Caco-2 (cell line): Measurements from ENCODE around the gene STAT4. TPM values are rescaled to one million over a fixed set of nuclear protein-coding genes. Genes with fewer than 3 reads are reported as not detected.
A peak's percentile ranks its signal among the peaks of the same experiment; 100 is the strongest.

Source experiments
- BruUV-seq: library from RNA; stranded (reverse); fragments of 400-500 nt; replicated peaks from 2 replicates; lab custom pipeline; 2021; lab: Mats Ljungman, UMichigan
- CTCF ChIA-PET: fragments of 300-600 bp; sonication (Branson Sonifier 250); formaldehyde crosslinking; loops from one replicate; lab custom pipeline; 2022; ENCODE audit warnings: antibody characterized with exemption; lab: Charles Lee
- POLR2A ChIA-PET: fragments of 300-600 bp; sonication (Branson Sonifier 250); formaldehyde crosslinking; loops from one replicate; lab custom pipeline; 2022; ENCODE audit warnings: antibody characterized with exemption; lab: Charles Lee
- DNase-seq, 2 experiments: peaks; one replicate each; pipeline versions ENCODE4 v3.0.0 to v3.0.0-alpha.2; 2020 to 2022
- H3K27me3 ChIP-seq: replicated peaks from 2 replicates; pipeline ENCODE4 v1.6.0; 2011; ENCODE audit warnings: low read length; ENCODE audit not compliant: control insufficient read depth, insufficient read depth
- H3K36me3 ChIP-seq: 2 replicates; pipeline ENCODE4 v1.5.1; 2011; ENCODE audit warnings: low read length; ENCODE audit not compliant: control insufficient read depth, insufficient read depth
- H3K4me1 ChIP-seq: fragments of 250-450 bp; sonication (Bioruptor Pico); 2 replicates; pipeline ENCODE4 v1.5.1; 2020; ENCODE audit warnings: mild to moderate bottlenecking
- H3K4me3 ChIP-seq: 2 replicates; pipeline ENCODE4 v1.5.1; 2011; ENCODE audit warnings: low read depth, mild to moderate bottlenecking, control low read depth, low read length
- H3K9me3 ChIP-seq: fragments of 250-450 bp; sonication (Bioruptor Pico); 2 replicates; pipeline ENCODE4 v1.5.1; 2020; ENCODE audit warnings: mild to moderate bottlenecking, moderate library complexity
- H3K27ac Mint-ChIP-seq: one replicate; pipeline ENCODE4 v1.8.0; 2022; ENCODE audit warnings: mixed read lengths; ENCODE audit not compliant: unreplicated experiment
- H3K27me3 Mint-ChIP-seq: one replicate; pipeline ENCODE4 v1.8.0; 2022; ENCODE audit warnings: mixed read lengths; ENCODE audit not compliant: insufficient read depth, unreplicated experiment
- H3K36me3 Mint-ChIP-seq: one replicate; pipeline ENCODE4 v1.8.0; 2022; ENCODE audit warnings: mild to moderate bottlenecking, mixed read lengths; ENCODE audit not compliant: insufficient read depth, unreplicated experiment
- H3K4me1 Mint-ChIP-seq: one replicate; pipeline ENCODE4 v1.8.0; 2022; ENCODE audit warnings: low read depth, mixed read lengths; ENCODE audit not compliant: unreplicated experiment
- H3K4me3 Mint-ChIP-seq: one replicate; pipeline ENCODE4 v1.8.0; 2022; ENCODE audit warnings: mild to moderate bottlenecking, moderate library complexity, mixed read lengths; ENCODE audit not compliant: unreplicated experiment
- H3K9me3 Mint-ChIP-seq: one replicate; pipeline ENCODE4 v1.8.0; 2022; ENCODE audit warnings: mixed read lengths; ENCODE audit not compliant: unreplicated experiment
- intact Hi-C: fragments of 100-400 bp; cut with micrococcal nuclease; formaldehyde crosslinking; loops from one replicate; pipeline ENCODE4 v1.10.0; 2022; ENCODE audit not compliant: unreplicated experiment
- total RNA-seq: library from RNA; stranded (reverse); gene quantifications from 2 replicates; pipeline ENCODE4 v1.2.3, GENCODE V29; 2022
- TF ChIP-seq, protein P1 (sequence below), 2 experiments: fragments of 200-600 bp in 1 of 2; IDR thresholded peaks; 1 replicate in 1 of 2; 2 replicates in 1 of 2; pipeline versions ENCODE4 v1.5.1 to v1.8.0; 2011 to 2022; ENCODE audit warnings: antibody characterized with exemption in 1 of 2, control low read depth in 1 of 2, inconsistent platforms in 1 of 2, low read depth in 1 of 2, low read length in 1 of 2, mild to moderate bottlenecking in 1 of 2, moderate library complexity in 1 of 2; ENCODE audit not compliant: insufficient read depth in 1 of 2, severe bottlenecking in 1 of 2, unreplicated experiment in 1 of 2

The STAT4 gene
- total RNA-seq, 1 experiment from 2014 or later, result 0.48 TPM

- ChIA-PET CTCF (no interaction called here), POLR2A (no interaction called here)
- Histone ChIP-seq H3K36me3 (peaks cover 11% of the 10 kb centered on the region), H3K9me3 (no peaks in the 10 kb centered on the region), H3K27me3 (no peaks in the 10 kb centered on the region), H3K4me3 (no peak overlapping the region), H3K4me1 (no peaks in the 10 kb centered on the region)
- Mint-ChIP-seq H3K9me3 (no peaks in the 10 kb centered on the region), H3K4me3 (no peak overlapping the region), H3K27ac (peak overlapping the region; percentile 50), H3K36me3 (peaks cover 87% of the 10 kb centered on the region), H3K27me3 (no peaks in the 10 kb centered on the region), H3K4me1 (peaks cover 4% of the 10 kb centered on the region)
- TF ChIP-seq, protein P1, sequence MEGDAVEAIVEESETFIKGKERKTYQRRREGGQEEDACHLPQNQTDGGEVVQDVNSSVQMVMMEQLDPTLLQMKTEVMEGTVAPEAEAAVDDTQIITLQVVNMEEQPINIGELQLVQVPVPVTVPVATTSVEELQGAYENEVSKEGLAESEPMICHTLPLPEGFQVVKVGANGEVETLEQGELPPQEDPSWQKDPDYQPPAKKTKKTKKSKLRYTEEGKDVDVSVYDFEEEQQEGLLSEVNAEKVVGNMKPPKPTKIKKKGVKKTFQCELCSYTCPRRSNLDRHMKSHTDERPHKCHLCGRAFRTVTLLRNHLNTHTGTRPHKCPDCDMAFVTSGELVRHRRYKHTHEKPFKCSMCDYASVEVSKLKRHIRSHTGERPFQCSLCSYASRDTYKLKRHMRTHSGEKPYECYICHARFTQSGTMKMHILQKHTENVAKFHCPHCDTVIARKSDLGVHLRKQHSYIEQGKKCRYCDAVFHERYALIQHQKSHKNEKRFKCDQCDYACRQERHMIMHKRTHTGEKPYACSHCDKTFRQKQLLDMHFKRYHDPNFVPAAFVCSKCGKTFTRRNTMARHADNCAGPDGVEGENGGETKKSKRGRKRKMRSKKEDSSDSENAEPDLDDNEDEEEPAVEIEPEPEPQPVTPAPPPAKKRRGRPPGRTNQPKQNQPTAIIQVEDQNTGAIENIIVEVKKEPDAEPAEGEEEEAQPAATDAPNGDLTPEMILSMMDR (IDR thresholded peaks at IDR 0.05; ENCODE audit: insufficient read depth in 1 of 2, low read depth in 1 of 2, low read length in 1 of 2, severe bottlenecking in 1 of 2, unreplicated experiment in 1 of 2), result no peak
- DNase-seq, result no peak
- intact Hi-C loops, result no loop called here
- BruUV-seq, result no TSS peak
These were observed 164.4 kb downstream of the STAT4 start for GRCh38 chr2:190986221-190986953.

DNA sequence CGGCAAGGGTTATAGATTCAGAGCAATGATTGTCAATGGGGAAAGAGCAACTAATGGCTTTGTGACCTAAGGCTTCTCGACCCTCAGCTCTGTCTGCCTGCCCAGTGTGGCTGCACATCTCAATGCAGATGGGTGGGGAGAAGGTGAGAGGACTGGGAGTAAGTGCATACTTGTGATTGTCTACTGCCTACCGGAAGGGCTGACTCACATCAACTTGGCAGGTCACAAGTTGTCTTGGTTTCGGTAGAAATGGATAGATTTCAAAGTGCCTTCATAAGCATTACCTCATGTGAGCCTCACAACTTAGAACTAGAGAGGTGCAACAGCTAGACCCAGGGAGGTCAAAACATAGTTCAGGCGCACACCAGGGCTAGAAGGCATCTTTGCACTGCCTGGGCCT, 166.2 kb downstream of the STAT4 start:
- peaks cover 88% of the 10 kb centered on the region for H3K36me3 Mint-ChIP-seq

DNA sequence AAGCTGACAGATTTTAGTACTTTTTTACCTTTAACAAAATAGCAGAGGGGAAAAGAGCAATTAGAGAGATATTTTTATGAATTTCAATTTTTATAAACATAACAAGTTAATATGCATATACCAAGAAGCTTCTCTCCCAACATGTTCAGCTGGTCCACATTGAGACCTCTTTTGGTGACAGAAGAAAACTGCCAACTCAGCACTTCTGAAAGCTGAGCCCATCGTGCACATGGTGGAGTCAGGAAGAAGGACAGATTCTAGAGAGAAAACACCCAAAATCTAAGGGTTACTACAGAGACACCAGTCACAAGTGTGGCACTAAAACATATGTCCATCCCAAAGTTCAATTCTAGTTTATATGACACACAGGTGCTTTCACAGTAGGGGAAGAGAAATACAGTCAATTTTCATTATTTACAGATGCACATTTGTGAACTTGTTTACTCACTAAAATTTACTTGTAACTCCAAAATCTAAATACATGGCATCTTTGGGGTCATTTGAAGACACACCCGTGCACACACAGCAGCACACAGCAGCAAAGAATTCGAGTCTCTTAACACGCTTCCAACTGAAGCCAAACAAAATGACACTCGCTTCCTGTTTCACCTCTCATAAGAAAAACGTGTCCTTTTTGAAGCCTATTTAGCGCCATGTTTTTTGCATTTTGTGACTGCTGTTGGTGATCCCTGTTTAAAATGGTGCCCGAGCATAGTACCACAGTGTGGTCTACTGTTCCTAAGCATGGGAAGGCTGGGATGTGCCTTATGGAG, 168.3 kb downstream of the STAT4 start:
- no peak for DNase-seq
- no peaks in the 10 kb centered on the region for H3K27me3 ChIP-seq
- peaks cover 23% of the 10 kb centered on the region for H3K4me1 Mint-ChIP-seq
- no peaks in the 10 kb centered on the region for H3K9me3 Mint-ChIP-seq
- peaks cover 91% of the 10 kb centered on the region for H3K36me3 Mint-ChIP-seq
- peaks cover 11% of the 10 kb centered on the region for H3K4me1 ChIP-seq
- intact Hi-C loops, result no loop called here
- no peaks in the 10 kb centered on the region for H3K27me3 Mint-ChIP-seq
- no peak overlapping the region for H3K4me3 Mint-ChIP-seq
- no peak overlapping the region for H3K4me3 ChIP-seq
- no peaks in the 10 kb centered on the region for H3K9me3 ChIP-seq
- peaks cover 10% of the 10 kb centered on the region for H3K36me3 ChIP-seq
- ChIA-PET CTCF (no interaction called here), POLR2A (no interaction called here)
- no TSS peak for BruUV-seq
- TF ChIP-seq, protein P1 (IDR thresholded peaks at IDR 0.05; ENCODE audit: insufficient read depth in 1 of 2, low read depth in 1 of 2, low read length in 1 of 2, severe bottlenecking in 1 of 2, unreplicated experiment in 1 of 2), result no peak
- no peak overlapping the region for H3K27ac Mint-ChIP-seq

More for the DNA sequence above, 166.2 kb downstream of the STAT4 start:
- Histone ChIP-seq H3K4me3 (no peak overlapping the region), H3K36me3 (peaks cover 7% of the 10 kb centered on the region), H3K4me1 (peaks cover 9% of the 10 kb centered on the region), H3K27me3 (no peaks in the 10 kb centered on the region), H3K9me3 (no peaks in the 10 kb centered on the region)
- CTCF ChIA-PET, result no interaction called here
- POLR2A ChIA-PET, result no interaction called here
- intact Hi-C loops, result no loop called here
- TF ChIP-seq, protein P1 (IDR thresholded peaks at IDR 0.05; ENCODE audit: insufficient read depth in 1 of 2, low read depth in 1 of 2, low read length in 1 of 2, severe bottlenecking in 1 of 2, unreplicated experiment in 1 of 2), result no peak
- BruUV-seq, result no TSS peak
- DNase-seq, result no peak
- no peaks in the 10 kb centered on the region for H3K9me3 Mint-ChIP-seq
- H3K27me3 Mint-ChIP-seq, result no peaks in the 10 kb centered on the region
- no peak overlapping the region for H3K4me3 Mint-ChIP-seq
- H3K4me1 Mint-ChIP-seq, result peaks cover 22% of the 10 kb centered on the region
- H3K27ac Mint-ChIP-seq, result no peak overlapping the region
